MCF 10A (cell line): Measurements from ENCODE around the gene EIF2S3B. TPM values are rescaled to one million over a fixed set of nuclear protein-coding genes. Genes with fewer than 3 reads are reported as not detected.

Experiments used
- BruUV-seq: library from RNA; stranded (reverse); fragments of 400-500 nt; replicated peaks from 2 replicates; lab custom pipeline; 2021; lab: Mats Ljungman, UMichigan
- CTCF ChIA-PET: fragments of 300-600 bp; sonication (Branson Sonifier 250); formaldehyde crosslinking; extraction: SDS; loops from one replicate; lab custom pipeline; 2021; ENCODE audit warnings: antibody characterized with exemption, inconsistent platforms; lab: Yijun Ruan, JAX
- POLR2A ChIA-PET: fragments of 300-600, 350-650 bp; sonication (Branson Sonifier 250); formaldehyde crosslinking; extraction: SDS; loops from one replicate; lab custom pipeline; 2020; ENCODE audit warnings: antibody characterized with exemption, inconsistent platforms; lab: Yijun Ruan, JAX
- DNase-seq: peaks from one replicate; pipeline ENCODE4 v3.0.0-alpha.2; 2018; ENCODE audit not compliant: unreplicated experiment
- H3K27ac Mint-ChIP-seq: one replicate; pipeline ENCODE4 v1.8.0; 2022; ENCODE audit warnings: mild to moderate bottlenecking, low read depth, mixed read lengths; ENCODE audit not compliant: unreplicated experiment
- H3K27me3 Mint-ChIP-seq: one replicate; pipeline ENCODE4 v1.8.0; 2022; ENCODE audit warnings: mixed read lengths; ENCODE audit not compliant: insufficient read depth, unreplicated experiment
- H3K36me3 Mint-ChIP-seq: one replicate; pipeline ENCODE4 v1.8.0; 2022; ENCODE audit warnings: mild to moderate bottlenecking, moderate library complexity, mixed read lengths; ENCODE audit not compliant: insufficient read depth, unreplicated experiment
- H3K4me1 Mint-ChIP-seq: one replicate; pipeline ENCODE4 v1.8.0; 2022; ENCODE audit warnings: mixed read lengths; ENCODE audit not compliant: insufficient read depth, unreplicated experiment
- H3K4me3 Mint-ChIP-seq: one replicate; pipeline ENCODE4 v1.8.0; 2022; ENCODE audit warnings: mild to moderate bottlenecking, moderate library complexity, mixed read lengths; ENCODE audit not compliant: unreplicated experiment
- H3K9me3 Mint-ChIP-seq: one replicate; pipeline ENCODE4 v1.8.0; 2022; ENCODE audit warnings: mixed read lengths; ENCODE audit not compliant: unreplicated experiment
- CTCF ChIP-seq: fragments of 200-600 bp; IDR thresholded peaks from one replicate; pipeline ENCODE4 v1.8.0; 2022; ENCODE audit warnings: antibody characterized with exemption, mild to moderate bottlenecking; ENCODE audit not compliant: unreplicated experiment
- intact Hi-C: fragments of 100-400 bp; cut with micrococcal nuclease; formaldehyde crosslinking; loops from 2 replicates; pipeline ENCODE4 v1.14.1; 2022
- total RNA-seq: library from RNA; stranded (reverse); gene quantifications from 2 replicates; pipeline ENCODE4 v1.2.3, GENCODE V29; 2022

Gene EIF2S3B
- total RNA-seq, 1 experiment from 2014 or later: 9.3 TPM

GRCh38 chr12:10529603-10530002, 23.9 kb downstream of the EIF2S3B start:
- no peak for DNase-seq
- CTCF ChIA-PET: no interaction called here
- no peaks in the 10 kb centered on the region for H3K9me3 Mint-ChIP-seq
- no peaks in the 10 kb centered on the region for H3K4me1 Mint-ChIP-seq
- H3K27me3 Mint-ChIP-seq: no peaks in the 10 kb centered on the region
- POLR2A ChIA-PET: no interaction called here
- H3K27ac Mint-ChIP-seq: no peak overlapping the region
- no peaks in the 10 kb centered on the region for H3K36me3 Mint-ChIP-seq
- H3K4me3 Mint-ChIP-seq: no peak overlapping the region
- BruUV-seq: no TSS peak
- intact Hi-C loops: no loop called here
- no peak for TF ChIP-seq CTCF

GRCh38 chr12:10537721-10538120, 32.0 kb downstream of the EIF2S3B start:
- no peaks in the 10 kb centered on the region for H3K36me3 Mint-ChIP-seq
- no peak for TF ChIP-seq CTCF
- BruUV-seq: no TSS peak

GRCh38 chr12:10540776-10541205, 35.1 kb downstream of the EIF2S3B start:
- no peaks in the 10 kb centered on the region for H3K27me3 Mint-ChIP-seq
- intact Hi-C loops: no loop called here
- H3K9me3 Mint-ChIP-seq: no peaks in the 10 kb centered on the region
- H3K4me1 Mint-ChIP-seq: peaks cover 13% of the 10 kb centered on the region
- H3K4me3 Mint-ChIP-seq: no peak overlapping the region
- H3K27ac Mint-ChIP-seq: no peak overlapping the region
- no peaks in the 10 kb centered on the region for H3K36me3 Mint-ChIP-seq
- DNase-seq: peak; percentile 22
- ChIA-PET POLR2A (interaction anchor here (1.1 kb wide), 1 partner anchor 13 kb away, joined by 4 read pairs; no protein-coding TSS in a partner anchor), CTCF (interaction anchor here (0.6 to 1.3 kb wide), 3 partner anchors 23 to 688 kb away, joined by 3 to 5 read pairs (median 3); no protein-coding TSS in a partner anchor)
- no TSS peak for BruUV-seq
- TF ChIP-seq CTCF: no peak

More at GRCh38 chr12:10537721-10538120, 32.0 kb downstream of the EIF2S3B start:
- CTCF ChIA-PET: interaction anchor here (0.5 to 1.2 kb wide), 3 partner anchors 301 to 1994 kb away, joined by 3 read pairs; no protein-coding TSS in a partner anchor
- no peak overlapping the region for H3K4me3 Mint-ChIP-seq
- H3K4me1 Mint-ChIP-seq: peaks cover 13% of the 10 kb centered on the region
- H3K27me3 Mint-ChIP-seq: no peaks in the 10 kb centered on the region
- H3K27ac Mint-ChIP-seq: no peak overlapping the region
- no peak for DNase-seq
- H3K9me3 Mint-ChIP-seq: no peaks in the 10 kb centered on the region
- intact Hi-C loops: no loop called here
- POLR2A ChIA-PET: no interaction called here

- Mint-ChIP-seq H3K4me3 (no peak overlapping the region), H3K4me1 (peaks cover 13% of the 10 kb centered on the region), H3K9me3 (no peaks in the 10 kb centered on the region), H3K27ac (no peak overlapping the region), H3K36me3 (no peaks in the 10 kb centered on the region), H3K27me3 (no peaks in the 10 kb centered on the region)
- intact Hi-C loops: no loop called here
- TF ChIP-seq CTCF: no peak
- DNase-seq: no peak
- ChIA-PET CTCF (no interaction called here), POLR2A (no interaction called here)
- BruUV-seq: no TSS peak
Observed at GRCh38 chr12:10543499-10543898, 37.8 kb downstream of the EIF2S3B start.
